Measurements from ENCODE around the gene COMP. TPM values are rescaled to one million over a fixed set of nuclear protein-coding genes. Genes with fewer than 3 reads are reported as not detected.

COMP gene
- total and polyA plus RNA-seq, 10 of the 15 experiments (the other 5 are each of a cell fraction or from before 2014, with no cell fraction given) = 0.17 TPM; not detected in 9

- WGBS (ENCODE audit: insufficient coverage, insufficient replicate concordance, low lambda C conversion rate, missing lambda C conversion rate) = 19% methylated on average over 45 of the region's 65 CpGs
- ChIA-PET CTCF (no interaction called here), POLR2A (no interaction called here), RAD21 (ENCODE audit: unreplicated experiment) (no interaction called here), SMC1A (ENCODE audit: uncharacterized antibody, unreplicated experiment) (no interaction called here)
- FAIRE-seq (no peak), DNase-seq (ENCODE audit: low read depth, low spot score) (no peak), ATAC-seq (peak; percentile 83)
- Histone ChIP-seq H3K4me1 (ENCODE audit: control insufficient read depth, insufficient read depth, low read length) (peaks cover 3% of the 10 kb centered on the region; the same call in 1 of the 2 replicates), H4K20me1 (ENCODE audit: control insufficient read depth, insufficient read depth) (no peaks in the 10 kb centered on the region), H2AFZ (ENCODE audit: control insufficient read depth, low read depth, low read length) (no peak overlapping the region), H3K36me3 (ENCODE audit: control insufficient read depth in 2 of 2, insufficient read depth in 2 of 2, low read length in 1 of 2) (no peaks in the 10 kb centered on the region), H3K4me3 (no peak overlapping the region), H3K9me3 (replicated peaks; ENCODE audit: control insufficient read depth, insufficient read depth, low read length) (no peaks in the 10 kb centered on the region; the same call in 2 of the 3 replicates), H3K9ac (ENCODE audit: control insufficient read depth, insufficient read depth, low read length) (no peak overlapping the region), H3K27ac (ENCODE audit: control insufficient read depth, insufficient read depth) (no peak overlapping the region), H3K27me3 (replicated peaks in 1 of 2; ENCODE audit: control insufficient read depth in 2 of 2, insufficient read depth in 2 of 2, low read length in 1 of 2) (peaks cover 9 to 12% of the 10 kb centered on the region in 2 experiments), H3K4me2 (ENCODE audit: control insufficient read depth, insufficient read depth) (no peak overlapping the region), H3K79me2 (ENCODE audit: control insufficient read depth, insufficient read depth, low read length) (no peaks in the 10 kb centered on the region)
- TF ChIP-seq USF2 (IDR thresholded peaks at IDR 0.05; ENCODE audit: borderline replicate concordance, low read depth, low read length) (no peak), NR2F1 (conservative IDR thresholded peaks at IDR 0.05) (no peak), IKZF1 (conservative IDR thresholded peaks at IDR 0.05) (no peak), RUNX3 (IDR thresholded peaks at IDR 0.05; ENCODE audit: low read length) (no peak), PML (IDR thresholded peaks at IDR 0.05; ENCODE audit: low read length) (no peak)
- no TSS peak for BruUV-seq (replicated peaks)
- intact Hi-C loops (cut with micrococcal nuclease; ENCODE audit: unreplicated experiment) = no loop called here
- in situ Hi-C loops (cut with MboI) = no loop called here
Observed at GRCh38 chr19:18785179-18786124, 5.7 kb downstream of the COMP start.

- no peak overlapping the region for H3K4me3 ChIP-seq
- no peaks in the 10 kb centered on the region for H3K36me3 ChIP-seq (ENCODE audit: control insufficient read depth in 2 of 2, insufficient read depth in 2 of 2, low read length in 1 of 2)
- RAD21 ChIA-PET (ENCODE audit: unreplicated experiment) = no interaction called here
- no peak overlapping the region for H3K27ac ChIP-seq (ENCODE audit: control insufficient read depth, insufficient read depth)
- intact Hi-C loops (cut with micrococcal nuclease; ENCODE audit: unreplicated experiment) (no loop called here), in situ Hi-C loops (cut with MboI) (no loop called here)
- H3K9me3 ChIP-seq (replicated peaks; ENCODE audit: control insufficient read depth, insufficient read depth, low read length) = no peaks in the 10 kb centered on the region; the same call in 2 of the 3 replicates
- no peak for FAIRE-seq
- no peaks in the 10 kb centered on the region; the same call in 1 of the 2 replicates for H3K4me1 ChIP-seq (ENCODE audit: control insufficient read depth, insufficient read depth, low read length)
- no peak for TF ChIP-seq SMAD1 (IDR thresholded peaks at IDR 0.05; ENCODE audit: low read depth, partially characterized antibody)
- TF ChIP-seq E4F1 (IDR thresholded peaks at IDR 0.05; ENCODE audit: borderline replicate concordance, partially characterized antibody) = no peak
- no peak for TF ChIP-seq ZNF217 (IDR thresholded peaks at IDR 0.05)
- no peak for TF ChIP-seq EZH2 (IDR thresholded peaks at IDR 0.05; ENCODE audit: borderline replicate concordance, control insufficient read depth, low read depth, low read length)
- TF ChIP-seq YBX1 (IDR thresholded peaks at IDR 0.05) = no peak
- H3K79me2 ChIP-seq (ENCODE audit: control insufficient read depth, insufficient read depth, low read length) = no peaks in the 10 kb centered on the region
- BruUV-seq (replicated peaks) = no TSS peak
- CTCF ChIA-PET = no interaction called here
- ATAC-seq = no peak
- H3K9ac ChIP-seq (ENCODE audit: control insufficient read depth, insufficient read depth, low read length) = no peak overlapping the region
- peaks cover 6 to 9% of the 10 kb centered on the region in 2 experiments for H3K27me3 ChIP-seq (replicated peaks in 1 of 2; ENCODE audit: control insufficient read depth in 2 of 2, insufficient read depth in 2 of 2, low read length in 1 of 2)
- DNase-seq (ENCODE audit: low read depth, low spot score) = no peak
- WGBS (ENCODE audit: insufficient coverage, insufficient replicate concordance, low lambda C conversion rate, missing lambda C conversion rate) = 77% methylated on average over 16 of the region's 16 CpGs
- H2AFZ ChIP-seq (ENCODE audit: control insufficient read depth, low read depth, low read length) = no peak overlapping the region
- H3K4me2 ChIP-seq (ENCODE audit: control insufficient read depth, insufficient read depth) = no peak overlapping the region
- POLR2A ChIA-PET = no interaction called here
- SMC1A ChIA-PET (ENCODE audit: uncharacterized antibody, unreplicated experiment) = no interaction called here
- H4K20me1 ChIP-seq (ENCODE audit: control insufficient read depth, insufficient read depth) = no peaks in the 10 kb centered on the region
Observed at GRCh38 chr19:18784786-18785120, 6.4 kb downstream of the COMP start.

All from GM12878 (cell line).